ENCODE results near the gene ZBTB7B.

DNA sequence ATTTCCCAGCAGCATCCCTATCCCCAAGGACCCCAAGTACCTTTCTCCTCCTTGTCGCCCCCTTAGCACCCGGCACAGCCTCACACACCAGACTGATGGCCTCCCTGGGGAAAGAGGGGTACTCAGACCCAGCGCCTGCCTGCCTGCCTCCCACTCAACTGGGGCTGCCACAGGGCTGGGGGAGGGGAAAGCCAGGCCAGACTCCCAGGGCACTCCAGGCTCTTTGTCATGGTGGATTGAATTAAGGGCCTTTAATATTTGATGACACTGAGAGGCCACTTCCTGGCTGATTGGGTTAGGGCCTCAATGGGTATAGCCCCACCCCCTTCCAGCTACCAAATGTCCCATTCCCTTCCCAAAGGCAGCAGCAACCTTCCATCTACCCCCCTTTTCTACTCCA, 33.9 kb upstream of the ZBTB7B start:
- TF ChIP-seq, protein P1, sequence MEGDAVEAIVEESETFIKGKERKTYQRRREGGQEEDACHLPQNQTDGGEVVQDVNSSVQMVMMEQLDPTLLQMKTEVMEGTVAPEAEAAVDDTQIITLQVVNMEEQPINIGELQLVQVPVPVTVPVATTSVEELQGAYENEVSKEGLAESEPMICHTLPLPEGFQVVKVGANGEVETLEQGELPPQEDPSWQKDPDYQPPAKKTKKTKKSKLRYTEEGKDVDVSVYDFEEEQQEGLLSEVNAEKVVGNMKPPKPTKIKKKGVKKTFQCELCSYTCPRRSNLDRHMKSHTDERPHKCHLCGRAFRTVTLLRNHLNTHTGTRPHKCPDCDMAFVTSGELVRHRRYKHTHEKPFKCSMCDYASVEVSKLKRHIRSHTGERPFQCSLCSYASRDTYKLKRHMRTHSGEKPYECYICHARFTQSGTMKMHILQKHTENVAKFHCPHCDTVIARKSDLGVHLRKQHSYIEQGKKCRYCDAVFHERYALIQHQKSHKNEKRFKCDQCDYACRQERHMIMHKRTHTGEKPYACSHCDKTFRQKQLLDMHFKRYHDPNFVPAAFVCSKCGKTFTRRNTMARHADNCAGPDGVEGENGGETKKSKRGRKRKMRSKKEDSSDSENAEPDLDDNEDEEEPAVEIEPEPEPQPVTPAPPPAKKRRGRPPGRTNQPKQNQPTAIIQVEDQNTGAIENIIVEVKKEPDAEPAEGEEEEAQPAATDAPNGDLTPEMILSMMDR (conservative IDR thresholded peaks at IDR 0.05 in 1 of 2, IDR thresholded peaks at IDR 0.05 in 1 of 2; ENCODE audit: extremely low read depth in 1 of 2, insufficient read depth in 1 of 2, low read depth in 1 of 2, low read length in 2 of 2), result no peak
- no peak for TF ChIP-seq EZH2 (IDR thresholded peaks at IDR 0.05; ENCODE audit: borderline replicate concordance, low read length)
